Glomerular endothelial cell (primary cell): ENCODE results near the gene SORCS2. TPM values are rescaled to one million over a fixed set of nuclear protein-coding genes. Genes with fewer than 3 reads are reported as not detected.

ENCODE experiments used
- DNase-seq: peaks from one replicate; pipeline ENCODE4 v3.0.0-alpha.2; 2011; ENCODE audit warnings: low read depth, low spot score; ENCODE audit errors: extremely low read depth
- total RNA-seq: library from RNA; depleted of rRNA; stranded (reverse); fragments of >200 nt; gene quantifications from 2 replicates; pipeline ENCODE4 v1.2.3, GENCODE V29; 2015

SORCS2 gene
- total RNA-seq, 1 donor from 2014 or later = 0.64 TPM

GRCh38 chr4:7183780-7184460, 8.4 kb upstream of the SORCS2 start:
- no peak for DNase-seq

DNA sequence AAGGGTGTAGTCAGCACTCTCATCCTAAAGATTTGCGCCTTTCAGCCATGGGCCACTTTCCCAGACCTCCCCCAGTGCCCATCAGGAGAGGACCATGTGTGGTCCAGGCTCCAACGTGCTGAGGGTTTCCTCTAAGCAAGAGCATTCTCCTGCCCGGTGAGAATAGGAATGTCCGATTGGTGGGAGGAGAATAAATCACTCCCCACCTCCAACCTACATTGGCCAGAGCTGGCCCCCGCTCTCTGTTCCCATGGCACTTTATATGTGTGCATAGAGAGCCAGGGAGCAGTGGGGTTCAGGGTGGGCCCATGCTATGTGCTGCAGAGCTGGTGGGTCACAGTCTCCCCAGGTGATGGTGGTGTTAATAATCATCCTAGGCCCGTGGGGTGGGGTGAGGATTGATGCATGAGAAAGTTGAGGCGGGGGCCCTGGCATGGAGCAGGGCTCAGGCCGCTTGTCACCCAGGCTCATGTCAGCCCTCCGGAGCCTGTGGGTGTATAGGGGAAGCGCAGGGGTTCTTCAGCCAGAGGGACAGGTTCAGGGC, 6.8 kb upstream of the SORCS2 start:
- DNase-seq = no peak

GRCh38 chr4:7186031-7186430, 6.3 kb upstream of the SORCS2 start:
- DNase-seq = no peak

- no peak for DNase-seq
Measured at GRCh38 chr4:7186516-7187167, 5.7 kb upstream of the SORCS2 start.

DNA sequence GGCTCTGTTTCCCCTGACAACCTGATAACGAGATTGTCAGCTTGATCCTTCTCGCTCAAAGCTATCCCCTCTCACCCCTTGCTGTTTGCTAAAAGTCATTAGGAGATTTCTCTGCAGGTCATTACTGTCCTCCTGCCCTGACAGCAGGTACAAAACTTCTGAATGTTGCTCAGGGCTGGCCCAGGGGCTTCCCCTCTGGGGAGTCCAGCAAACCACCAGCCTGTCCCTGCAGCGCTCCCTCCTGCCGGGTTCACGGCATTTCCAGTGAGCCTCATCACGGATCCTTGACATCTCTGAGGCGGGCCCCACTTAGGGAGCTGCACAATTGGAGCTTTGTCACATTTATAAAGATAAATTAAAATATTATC, 5.2 kb upstream of the SORCS2 start:
- DNase-seq = no peak

DNA sequence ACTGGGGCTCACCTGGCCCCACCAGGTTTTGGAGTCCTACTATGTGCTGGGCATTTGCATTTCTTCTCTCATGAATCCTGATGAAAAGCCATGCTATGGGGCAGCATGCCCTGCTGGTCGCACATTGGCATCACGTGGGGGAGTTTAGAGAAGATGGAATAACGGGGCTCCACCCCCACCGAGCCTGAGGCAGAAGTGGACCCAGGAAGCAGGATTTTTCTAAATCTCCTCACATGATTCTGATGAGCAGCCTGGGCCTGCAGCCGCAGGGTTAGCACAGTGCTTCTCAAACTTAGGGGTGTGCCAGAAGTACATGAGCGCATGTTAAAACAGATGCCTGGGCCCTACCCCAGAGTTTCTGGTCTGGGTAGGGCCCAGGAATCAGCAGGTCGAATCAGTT, 4.6 kb upstream of the SORCS2 start:
- no peak for DNase-seq

DNA sequence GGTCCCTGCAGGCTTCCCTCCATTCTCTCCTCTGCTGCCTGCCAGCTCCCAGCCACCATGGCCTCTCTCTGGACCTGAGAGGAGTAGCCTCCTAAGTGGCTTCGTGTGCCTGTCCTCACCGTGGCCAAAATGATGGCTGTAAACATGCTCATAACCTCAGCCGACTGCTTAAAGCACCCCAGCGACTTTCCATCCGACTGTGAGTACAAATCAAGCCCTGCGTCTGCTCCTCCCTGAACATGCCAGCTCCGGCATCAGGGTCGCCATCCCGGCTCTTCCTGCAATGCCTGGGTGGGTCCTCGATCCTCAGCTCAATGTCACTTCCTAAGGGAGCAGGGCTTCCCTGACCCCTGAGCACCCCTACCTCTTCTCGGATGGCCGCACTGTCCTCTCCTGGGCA, 3.3 kb upstream of the SORCS2 start:
- DNase-seq = no peak

DNA sequence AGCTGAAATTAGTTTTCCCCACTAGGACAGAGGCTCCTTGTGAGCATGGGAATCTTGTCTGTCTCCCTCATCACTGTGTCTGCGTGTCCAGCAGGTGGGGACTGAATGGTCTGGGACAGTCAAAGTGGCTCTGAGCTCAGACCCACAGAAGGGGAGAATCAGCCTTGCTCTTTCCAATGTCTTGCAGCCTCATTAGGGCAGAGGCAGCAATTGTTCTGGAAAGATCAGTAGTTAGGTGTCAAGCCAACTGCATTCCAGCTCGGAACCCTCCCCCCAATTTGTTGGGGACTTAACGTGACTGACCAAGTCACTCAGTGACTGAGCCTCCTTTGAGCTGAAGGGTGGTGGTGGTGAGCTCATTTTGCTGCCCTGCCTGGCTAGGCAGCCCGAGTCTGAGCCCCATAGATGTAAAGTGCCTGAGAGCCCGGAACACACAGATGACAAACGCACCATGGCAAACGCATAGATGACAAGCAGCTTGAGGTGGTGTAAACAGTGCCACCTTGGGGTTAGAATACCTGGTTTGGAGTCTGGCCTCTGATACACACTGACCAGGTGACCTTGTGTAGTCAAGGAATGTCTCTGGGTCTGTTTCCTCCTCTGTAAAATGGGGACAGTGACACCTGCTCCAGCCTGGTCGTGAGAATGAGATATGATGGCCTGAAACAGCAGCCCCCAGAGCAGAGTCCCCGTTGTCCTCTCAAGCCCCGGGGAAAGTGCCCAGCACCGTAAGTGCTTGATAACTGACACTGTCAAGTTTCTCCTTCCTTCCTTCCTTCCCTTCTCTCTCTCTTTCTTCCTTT, 2.7 kb upstream of the SORCS2 start:
- no peak for DNase-seq

DNA sequence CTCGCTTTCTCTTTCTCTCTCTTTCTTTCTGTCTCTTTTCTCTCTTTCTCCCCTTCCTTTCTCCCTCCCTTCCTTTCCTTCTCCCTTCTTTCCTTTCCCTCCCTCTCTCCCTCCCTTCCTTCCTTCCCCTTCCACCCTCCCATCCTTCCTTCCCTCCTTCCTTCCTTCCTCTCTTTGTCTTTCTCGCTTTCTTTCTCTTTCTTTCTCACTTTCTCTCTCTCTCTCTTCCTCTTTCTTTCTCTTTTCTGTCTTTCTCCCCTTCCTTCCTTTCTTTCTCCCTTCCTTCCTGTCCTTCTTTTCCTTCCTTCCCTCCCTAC, 2.1 kb upstream of the SORCS2 start:
- no peak for DNase-seq

- DNase-seq = no peak
Measured at GRCh38 chr4:7190691-7191545, 1.4 kb upstream of the SORCS2 start.

- DNase-seq = no peak
Measured at GRCh38 chr4:7191546-7192251, 639 bp upstream of the SORCS2 start.

DNA sequence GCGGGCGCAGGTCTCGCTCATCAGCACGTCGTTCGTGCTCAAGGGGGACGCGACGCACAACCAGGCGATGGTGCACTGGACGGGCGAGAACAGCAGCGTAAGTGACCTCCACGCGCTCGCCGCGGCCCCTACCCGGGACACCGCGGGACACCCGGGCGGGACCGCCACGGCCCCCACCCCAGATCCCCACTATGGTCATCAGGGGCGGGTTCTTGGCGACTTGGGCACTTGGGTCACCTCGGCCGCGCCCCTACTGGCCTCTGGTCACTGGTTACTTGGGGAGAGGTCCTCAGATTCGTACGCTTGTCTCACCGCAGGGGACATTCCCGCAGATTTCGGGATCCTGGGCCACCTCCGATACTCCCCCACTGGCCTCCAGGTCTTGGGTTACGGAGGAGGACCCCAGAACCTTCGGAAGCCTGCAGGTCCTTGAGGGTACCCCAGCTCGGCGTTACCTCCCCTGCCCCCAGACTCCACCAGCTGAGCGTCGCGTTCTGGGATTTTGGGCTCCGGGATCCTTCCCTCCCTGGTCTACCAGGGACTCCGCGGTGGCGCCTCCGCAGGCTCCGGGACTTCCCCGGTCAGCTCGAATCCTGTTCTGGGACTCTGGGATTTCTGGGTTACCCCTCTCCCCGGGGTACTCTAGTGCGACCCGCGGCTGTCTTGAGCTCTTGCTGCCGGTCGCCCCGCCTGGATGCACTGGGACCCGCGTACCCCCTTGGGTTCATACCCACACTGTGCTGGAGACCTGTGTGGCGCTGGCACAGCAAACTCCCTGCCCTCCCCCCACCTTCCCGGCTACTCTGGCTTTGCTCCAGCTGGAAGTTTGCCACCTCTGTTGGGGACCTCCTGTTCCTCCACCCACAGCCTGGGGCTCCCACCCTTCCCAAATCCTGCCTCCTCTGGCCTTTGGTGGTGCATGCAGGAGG, 956 bp downstream of the SORCS2 start:
- no peak for DNase-seq

- DNase-seq = no peak
Measured at GRCh38 chr4:7194251-7195140, 2.2 kb downstream of the SORCS2 start.

GRCh38 chr4:7195141-7195515, 2.8 kb downstream of the SORCS2 start:
- no peak for DNase-seq

DNA sequence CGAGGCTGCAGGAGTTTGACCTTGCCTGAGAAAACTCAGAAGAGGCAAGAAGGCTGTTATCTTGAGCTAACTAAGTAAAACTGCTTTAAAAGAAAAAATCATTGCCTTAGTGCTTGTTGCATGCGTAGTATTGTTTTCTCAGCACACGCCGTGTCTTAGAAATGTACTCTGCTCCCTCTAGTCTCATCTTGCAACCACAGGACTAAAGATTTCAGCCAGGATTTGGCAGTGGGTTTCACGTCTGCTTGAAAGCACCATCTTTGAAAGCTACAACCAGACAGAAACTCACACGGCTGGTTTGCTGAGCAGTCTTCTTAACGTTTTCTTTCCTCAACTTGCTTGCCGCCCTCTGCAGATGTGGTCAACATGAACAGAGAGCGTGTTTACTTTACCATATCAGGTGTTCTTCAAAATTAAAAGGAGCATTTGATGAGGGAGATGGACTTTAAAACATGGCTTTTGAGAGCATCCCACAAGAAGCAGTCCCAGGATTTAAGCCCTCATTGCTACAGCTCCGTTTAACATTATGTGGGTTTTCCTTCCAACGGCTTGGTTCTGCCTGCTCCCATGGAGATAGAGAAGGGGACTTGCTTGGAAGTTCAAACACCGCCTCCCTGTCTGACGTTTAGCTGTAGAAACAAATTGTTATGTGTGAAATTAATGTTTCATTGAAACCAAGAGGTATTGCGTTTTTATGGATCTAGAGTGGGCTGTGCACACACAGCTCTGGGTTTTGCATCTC, 3.4 kb downstream of the SORCS2 start:
- no peak for DNase-seq

GRCh38 chr4:7196288-7196651, 3.9 kb downstream of the SORCS2 start:
- DNase-seq = no peak

DNA sequence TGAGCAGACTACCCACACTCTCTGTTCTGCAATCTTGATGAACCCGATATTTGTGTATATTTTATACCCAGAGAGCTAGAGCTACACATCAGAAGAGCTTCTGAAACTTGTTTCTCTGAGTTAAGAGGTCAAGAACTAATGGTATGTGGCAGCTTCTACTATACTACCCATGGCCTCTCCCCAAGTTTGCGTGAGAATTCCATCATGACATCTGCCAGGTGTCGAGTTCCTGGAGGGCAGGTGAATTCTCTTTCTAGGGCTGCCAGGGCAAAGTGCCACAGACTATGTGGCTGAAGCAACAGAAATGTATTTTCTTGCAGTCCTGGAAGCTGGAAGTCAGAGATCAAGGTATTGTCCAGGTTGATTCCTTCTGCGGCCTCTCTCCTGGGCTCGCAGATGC, 4.4 kb downstream of the SORCS2 start:
- DNase-seq = no peak

GRCh38 chr4:7197910-7198309, 5.6 kb downstream of the SORCS2 start:
- DNase-seq = no peak
